HG02642 (cell line): ENCODE data around the gene ROS1.
"Not testable (repeated sequence)": the region's sequence is repeated elsewhere in the genome, so short reads cannot be mapped to it uniquely, and the experiment has no call there.

Source experiments
- ATAC-seq: cut with Tn5 transposase; IDR thresholded peaks from one replicate; pipeline ENCODE4 v1.9.1; 2021; ENCODE audit warnings: mild to moderate bottlenecking; ENCODE audit not compliant: unreplicated experiment, poor library complexity

Gene ROS1

GRCh38 chr6:117389227-117390057 is 36.3 kb downstream of the ROS1 start:
- ATAC-seq, result no peak

GRCh38 chr6:117387454-117387974 is 38.2 kb downstream of the ROS1 start:
- no peak for ATAC-seq

- ATAC-seq, result no peak
Observed at GRCh38 chr6:117384659-117385058, 41.1 kb downstream of the ROS1 start.

- ATAC-seq, result peak; percentile 56
Observed at GRCh38 chr6:117381749-117382148, 44.0 kb downstream of the ROS1 start.

GRCh38 chr6:117380298-117380697 is 45.4 kb downstream of the ROS1 start:
- ATAC-seq, result no peak

GRCh38 chr6:117375446-117375845 is 50.3 kb downstream of the ROS1 start:
- ATAC-seq, result no peak

- ATAC-seq, result no peak
Observed at GRCh38 chr6:117373211-117373813, 52.4 kb downstream of the ROS1 start.

GRCh38 chr6:117372289-117372688 is 53.5 kb downstream of the ROS1 start:
- not testable (repeated sequence) for ATAC-seq

GRCh38 chr6:117371492-117371891 is 54.2 kb downstream of the ROS1 start:
- no peak for ATAC-seq

- no peak for ATAC-seq
Observed at GRCh38 chr6:117359581-117359980, 66.2 kb downstream of the ROS1 start.

- ATAC-seq, result no peak
Observed at GRCh38 chr6:117354671-117355070, 71.1 kb downstream of the ROS1 start.

- ATAC-seq, result no peak
Observed at GRCh38 chr6:117352466-117353081, 73.2 kb downstream of the ROS1 start.

GRCh38 chr6:117351521-117351920 is 74.2 kb downstream of the ROS1 start:
- ATAC-seq, result no peak

GRCh38 chr6:117346142-117346930 is 79.4 kb downstream of the ROS1 start:
- peak; percentile 51 for ATAC-seq

GRCh38 chr6:117345292-117345610 is 80.5 kb downstream of the ROS1 start:
- ATAC-seq, result no peak

- ATAC-seq, result no peak
Observed at GRCh38 chr6:117344444-117345291, 81.1 kb downstream of the ROS1 start.

GRCh38 chr6:117338567-117338966 is 87.2 kb downstream of the ROS1 start:
- no peak for ATAC-seq

- no peak for ATAC-seq
Observed at GRCh38 chr6:117329926-117330325, 95.8 kb downstream of the ROS1 start.

GRCh38 chr6:117328500-117328899 is 97.2 kb downstream of the ROS1 start:
- no peak for ATAC-seq

GRCh38 chr6:117328005-117328389 is 97.7 kb downstream of the ROS1 start:
- no peak for ATAC-seq
